Tibial nerve (tissue), 3 donors: ENCODE data around the gene ATP6V1G1.

Source experiments
- POLR2A ChIP-seq, 2 donors: fragments of 450-650 bp; IDR thresholded peaks; one replicate each; pipeline ENCODE4 v1.6.1; 2017; ENCODE audit warnings: antibody characterized with exemption in 2 of 2, mild to moderate bottlenecking in 2 of 2, moderate library complexity in 2 of 2
- TF ChIP-seq, protein P1 (sequence below), 5 experiments: fragments of 200-600 bp in 3 of 5; fragments of 450-650 bp in 2 of 5; sonication (generic) in 3 of 5; IDR thresholded peaks; one replicate each; pipeline ENCODE4 v1.5.1; 2016 to 2019; ENCODE audit warnings: antibody characterized with exemption in 5 of 5, mild to moderate bottlenecking in 3 of 5, moderate library complexity in 2 of 5

DNA sequence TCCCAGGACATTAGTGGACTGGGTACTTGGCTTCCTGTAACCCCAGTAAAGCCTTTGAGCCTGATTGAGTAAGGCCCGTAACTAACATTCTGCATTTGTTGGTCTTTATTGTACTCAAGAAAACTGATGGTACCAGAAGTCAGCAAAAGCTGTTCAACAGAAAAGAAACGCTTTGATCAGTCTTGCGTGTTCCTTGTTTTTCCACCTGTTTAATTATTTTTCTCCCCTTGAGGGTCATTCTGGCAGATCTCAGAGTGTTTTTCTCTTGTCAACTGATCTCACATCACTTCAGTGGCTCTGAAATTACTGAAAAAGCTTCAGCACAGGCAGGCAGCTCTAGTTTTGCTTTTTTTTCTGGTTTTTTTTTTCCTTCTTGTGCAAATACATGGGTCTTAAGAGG, 17.4 kb downstream of the ATP6V1G1 start:
- TF ChIP-seq, protein P1, sequence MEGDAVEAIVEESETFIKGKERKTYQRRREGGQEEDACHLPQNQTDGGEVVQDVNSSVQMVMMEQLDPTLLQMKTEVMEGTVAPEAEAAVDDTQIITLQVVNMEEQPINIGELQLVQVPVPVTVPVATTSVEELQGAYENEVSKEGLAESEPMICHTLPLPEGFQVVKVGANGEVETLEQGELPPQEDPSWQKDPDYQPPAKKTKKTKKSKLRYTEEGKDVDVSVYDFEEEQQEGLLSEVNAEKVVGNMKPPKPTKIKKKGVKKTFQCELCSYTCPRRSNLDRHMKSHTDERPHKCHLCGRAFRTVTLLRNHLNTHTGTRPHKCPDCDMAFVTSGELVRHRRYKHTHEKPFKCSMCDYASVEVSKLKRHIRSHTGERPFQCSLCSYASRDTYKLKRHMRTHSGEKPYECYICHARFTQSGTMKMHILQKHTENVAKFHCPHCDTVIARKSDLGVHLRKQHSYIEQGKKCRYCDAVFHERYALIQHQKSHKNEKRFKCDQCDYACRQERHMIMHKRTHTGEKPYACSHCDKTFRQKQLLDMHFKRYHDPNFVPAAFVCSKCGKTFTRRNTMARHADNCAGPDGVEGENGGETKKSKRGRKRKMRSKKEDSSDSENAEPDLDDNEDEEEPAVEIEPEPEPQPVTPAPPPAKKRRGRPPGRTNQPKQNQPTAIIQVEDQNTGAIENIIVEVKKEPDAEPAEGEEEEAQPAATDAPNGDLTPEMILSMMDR (IDR thresholded peaks at IDR 0.05): no peak
- TF ChIP-seq POLR2A (IDR thresholded peaks at IDR 0.05): no peak
